B cell (primary cell): Measurements from ENCODE around the gene SMIM22. TPM values are rescaled to one million over a fixed set of nuclear protein-coding genes. Genes with fewer than 3 reads are reported as not detected.

Experiments
- ATAC-seq: fragments of 200-7000 bp; cut with Tn5 transposase; one replicate; pipeline ENCODE4 v1.10.0; 2021; ENCODE audit warnings: low read depth, mild to moderate bottlenecking, moderate number of reproducible peaks, moderate library complexity
- CTCF ChIA-PET: fragments of 350-600 bp; sonication (Branson Sonifier 250); formaldehyde crosslinking; loops from one replicate; lab custom pipeline; 2021; ENCODE audit warnings: antibody characterized with exemption, inconsistent platforms; lab: Charles Lee
- POLR2A ChIA-PET: fragments of 350-600 bp; sonication (Branson Sonifier 250); formaldehyde crosslinking; loops from one replicate; lab custom pipeline; 2021; ENCODE audit warnings: antibody characterized with exemption; lab: Charles Lee
- DNase-seq: peaks from one replicate; pipeline ENCODE4 v3.0.0; 2013
- H2AFZ ChIP-seq: 2 replicates; pipeline ENCODE4 v1.6.1; 2012; ENCODE audit warnings: mild to moderate bottlenecking, low read depth, low read length; ENCODE audit not compliant: insufficient read depth, poor library complexity, severe bottlenecking
- H3K27ac ChIP-seq, 2 donors: 1 replicate in 1 of 2; 2 replicates in 1 of 2; pipeline ENCODE4 v1.5.1; 2012 to 2013; ENCODE audit warnings: low read length in 2 of 2, mild to moderate bottlenecking in 2 of 2, moderate library complexity in 1 of 2
- H3K27me3 ChIP-seq, 4 experiments: fragments of 200-600 bp in 1 of 4; sonication (generic) in 1 of 4; replicated peaks in 1 of 4; 1 replicate in 2 of 4; 2 replicates in 2 of 4; pipeline versions ENCODE4 v1.6.1 to v1.7.0; 2013 to 2016; ENCODE audit warnings: low read length in 3 of 4, mild to moderate bottlenecking in 2 of 4, mixed read lengths in 1 of 4, moderate library complexity in 1 of 4; ENCODE audit not compliant: insufficient read depth in 4 of 4, control insufficient read depth in 3 of 4; ENCODE audit errors: control extremely low read depth in 1 of 4
- H3K36me3 ChIP-seq, 2 experiments: replicated peaks in 1 of 2; 1 replicate in 1 of 2; 2 replicates in 1 of 2; pipeline versions ENCODE4 v1.6.1 to v1.7.1; 2013; ENCODE audit warnings: low read length in 1 of 2; ENCODE audit not compliant: insufficient read depth in 2 of 2, control insufficient read depth in 1 of 2; ENCODE audit errors: control extremely low read depth in 1 of 2, extremely low read depth in 1 of 2
- H3K4me1 ChIP-seq, 2 donors: fragments of 200-600 bp in 1 of 2; sonication (generic) in 1 of 2; 1 replicate in 1 of 2; 2 replicates in 1 of 2; pipeline versions ENCODE4 v1.5.1 to v1.6.1; 2013 to 2017; ENCODE audit warnings: low read length in 2 of 2; ENCODE audit not compliant: control insufficient read depth in 2 of 2, insufficient read depth in 2 of 2
- H3K4me2 ChIP-seq: replicated peaks from 2 replicates; pipeline ENCODE3; 2012; ENCODE audit warnings: mild to moderate bottlenecking, low read depth, low read length; ENCODE audit not compliant: poor library complexity, severe bottlenecking
- H3K4me3 ChIP-seq, 5 experiments: fragments of 200-600 bp in 1 of 5; sonication (generic) in 1 of 5; 1 replicate in 3 of 5; 2 replicates in 2 of 5; pipeline versions ENCODE4 v1.5.1 to v1.7.0; 2011 to 2016; ENCODE audit warnings: low read length in 4 of 5, mild to moderate bottlenecking in 4 of 5, low read depth in 2 of 5, control low read depth in 1 of 5, moderate library complexity in 1 of 5; ENCODE audit not compliant: insufficient read depth in 1 of 5; ENCODE audit errors: control extremely low read depth in 1 of 5, extremely low read depth in 1 of 5
- H3K79me2 ChIP-seq: fragments of 200-600 bp; sonication (generic); one replicate; pipeline ENCODE4 v1.6.0; 2016; ENCODE audit warnings: low read length; ENCODE audit not compliant: control insufficient read depth, insufficient read depth
- H3K9ac ChIP-seq: fragments of 200-600 bp; sonication (generic); 2 replicates; pipeline ENCODE4 v1.6.1; 2017; ENCODE audit warnings: mild to moderate bottlenecking, low read length, moderate library complexity
- H3K9me3 ChIP-seq, 3 donors: one replicate each; pipeline versions ENCODE4 v1.6.1 to v1.7.1; 2013; ENCODE audit warnings: low read length in 2 of 3; ENCODE audit not compliant: control insufficient read depth in 2 of 3, insufficient read depth in 1 of 3; ENCODE audit errors: control extremely low read depth in 1 of 3
- H4K20me1 ChIP-seq: 2 replicates; pipeline ENCODE4 v1.6.0; 2012; ENCODE audit warnings: mild to moderate bottlenecking, low read length; ENCODE audit not compliant: insufficient read depth, control insufficient read depth, poor library complexity, severe bottlenecking
- H3K27ac Mint-ChIP-seq: one replicate; pipeline ENCODE4 v1.8.0; 2021; ENCODE audit warnings: mixed read lengths
- H3K27me3 Mint-ChIP-seq: one replicate; pipeline ENCODE4 v1.8.0; 2021; ENCODE audit warnings: mixed read lengths
- H3K4me1 Mint-ChIP-seq: one replicate; pipeline ENCODE4 v1.8.0; 2021; ENCODE audit warnings: mixed read lengths
- H3K4me3 Mint-ChIP-seq: one replicate; pipeline ENCODE4 v1.8.0; 2021; ENCODE audit warnings: mixed read lengths
- H3K9me3 Mint-ChIP-seq: one replicate; pipeline ENCODE4 v1.8.0; 2022; ENCODE audit warnings: mixed read lengths; ENCODE audit not compliant: insufficient read depth
- EZH2 ChIP-seq: IDR thresholded peaks from 2 replicates; pipeline ENCODE4 v1.6.1; 2012; ENCODE audit warnings: borderline replicate concordance, low read depth, mild to moderate bottlenecking, moderate library complexity, low read length; ENCODE audit not compliant: insufficient read depth, poor library complexity, severe bottlenecking
- WGBS: methylation state at CpG from one replicate; pipeline ENCODE4 v1.1.5; 2013; ENCODE audit warnings: missing lambda C conversion rate; ENCODE audit not compliant: insufficient coverage; 5-methylcytosine and 5-hydroxymethylcytosine counted together
- intact Hi-C: fragments of 100-400 bp; cut with micrococcal nuclease; formaldehyde crosslinking; loops from one replicate; pipeline ENCODE4 v1.10.0; 2022
- polyA plus RNA-seq: library from polyadenylated mRNA; depleted of rRNA; stranded (reverse); fragments of >200 nt; gene quantifications from 2 replicates; pipeline ENCODE4 v1.2.3, GENCODE V29; 2012
- total RNA-seq, 2 donors: library from RNA; stranded (reverse); fragments of 120-200 nt in 1 of 2; gene quantifications; 1 replicate in 1 of 2; 2 replicates in 1 of 2; pipeline versions ENCODE4 v1.2.3 to v1.2.4, GENCODE V29; 2013 to 2022
- TF ChIP-seq, protein P1 (sequence below): fragments of 200-600 bp; IDR thresholded peaks from one replicate; pipeline ENCODE4 v1.8.0; 2022; ENCODE audit warnings: antibody characterized with exemption, mild to moderate bottlenecking

The SMIM22 gene
- total and polyA plus RNA-seq, 2 donors (not counting 1 experiment from before 2014, with no cell fraction given) = not detected

DNA sequence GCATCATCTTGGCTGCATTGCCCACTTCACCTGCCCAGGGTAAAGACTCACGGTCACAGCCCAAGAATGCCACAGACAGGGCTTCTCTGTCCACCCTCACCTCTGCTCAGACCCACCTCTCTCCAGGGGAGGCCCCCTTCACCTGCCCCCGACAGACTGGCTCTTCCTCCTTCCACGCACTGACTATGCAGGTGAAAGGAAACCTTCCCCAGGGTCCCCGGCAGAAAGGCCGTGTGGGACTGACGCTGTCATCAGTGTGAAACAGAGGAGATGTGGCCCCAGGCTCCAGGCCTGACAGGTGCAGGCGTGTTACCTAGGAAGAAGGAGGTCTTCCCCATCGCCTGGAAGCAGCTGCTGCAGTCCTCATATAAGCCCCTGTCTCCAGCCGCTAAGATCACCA lies 16.6 kb downstream of the SMIM22 start:
- H3K36me3 ChIP-seq = peaks cover 1 to 54% of the 10 kb centered on the region in 2 experiments
- H4K20me1 ChIP-seq = no peaks in the 10 kb centered on the region
- TF ChIP-seq, protein P1, sequence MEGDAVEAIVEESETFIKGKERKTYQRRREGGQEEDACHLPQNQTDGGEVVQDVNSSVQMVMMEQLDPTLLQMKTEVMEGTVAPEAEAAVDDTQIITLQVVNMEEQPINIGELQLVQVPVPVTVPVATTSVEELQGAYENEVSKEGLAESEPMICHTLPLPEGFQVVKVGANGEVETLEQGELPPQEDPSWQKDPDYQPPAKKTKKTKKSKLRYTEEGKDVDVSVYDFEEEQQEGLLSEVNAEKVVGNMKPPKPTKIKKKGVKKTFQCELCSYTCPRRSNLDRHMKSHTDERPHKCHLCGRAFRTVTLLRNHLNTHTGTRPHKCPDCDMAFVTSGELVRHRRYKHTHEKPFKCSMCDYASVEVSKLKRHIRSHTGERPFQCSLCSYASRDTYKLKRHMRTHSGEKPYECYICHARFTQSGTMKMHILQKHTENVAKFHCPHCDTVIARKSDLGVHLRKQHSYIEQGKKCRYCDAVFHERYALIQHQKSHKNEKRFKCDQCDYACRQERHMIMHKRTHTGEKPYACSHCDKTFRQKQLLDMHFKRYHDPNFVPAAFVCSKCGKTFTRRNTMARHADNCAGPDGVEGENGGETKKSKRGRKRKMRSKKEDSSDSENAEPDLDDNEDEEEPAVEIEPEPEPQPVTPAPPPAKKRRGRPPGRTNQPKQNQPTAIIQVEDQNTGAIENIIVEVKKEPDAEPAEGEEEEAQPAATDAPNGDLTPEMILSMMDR = no peak
- TF ChIP-seq EZH2 = no peak
- H3K79me2 ChIP-seq = no peaks in the 10 kb centered on the region
- ATAC-seq = no peak
- no peak overlapping the region for H3K9ac ChIP-seq
- no peaks in the 10 kb centered on the region for H3K4me1 Mint-ChIP-seq
- no peak for DNase-seq
- ChIA-PET CTCF (interaction anchor here (0.8 kb wide), 1 partner anchor 9 kb away, joined by 3 read pairs; no protein-coding TSS in a partner anchor), POLR2A (no interaction called here)
- no peak overlapping the region for H3K4me3 ChIP-seq
- H3K4me3 Mint-ChIP-seq = no peak overlapping the region
- no peaks in the 10 kb centered on the region for H3K27me3 Mint-ChIP-seq
- no peak overlapping the region for H3K4me2 ChIP-seq
- no peak overlapping the region for H3K27ac ChIP-seq
- H2AFZ ChIP-seq = no peak overlapping the region
- intact Hi-C loops = no loop called here
- no peaks in the 10 kb centered on the region for H3K4me1 ChIP-seq
- H3K9me3 Mint-ChIP-seq = no peaks in the 10 kb centered on the region
- H3K27me3 ChIP-seq = no peaks in the 10 kb centered on the region
- WGBS = 96% methylated on average over 9 of the region's 9 CpGs
- no peak overlapping the region for H3K27ac Mint-ChIP-seq
- no peaks in the 10 kb centered on the region for H3K9me3 ChIP-seq

GRCh38 chr16:4813251-4814003 lies 18.3 kb downstream of the SMIM22 start:
- POLR2A ChIA-PET = no interaction called here

More at GRCh38 chr16:4813251-4814003, 18.3 kb downstream of the SMIM22 start:
- H3K27me3 ChIP-seq = no peaks in the 10 kb centered on the region
- no peak overlapping the region for H2AFZ ChIP-seq
- CTCF ChIA-PET = no interaction called here
- Mint-ChIP-seq H3K9me3 (no peaks in the 10 kb centered on the region), H3K4me1 (no peaks in the 10 kb centered on the region), H3K27ac (no peak overlapping the region), H3K4me3 (no peak overlapping the region), H3K27me3 (no peaks in the 10 kb centered on the region)
- intact Hi-C loops = no loop called here
- no peak overlapping the region for H3K27ac ChIP-seq
- no peak overlapping the region for H3K9ac ChIP-seq
- 98% methylated on average over 16 of the region's 16 CpGs for WGBS
- no peak overlapping the region for H3K4me2 ChIP-seq
- H3K9me3 ChIP-seq = no peaks in the 10 kb centered on the region
- H3K4me1 ChIP-seq = no peaks in the 10 kb centered on the region
- peaks cover 1 to 60% of the 10 kb centered on the region in 2 experiments for H3K36me3 ChIP-seq
- ATAC-seq = no peak
- no peaks in the 10 kb centered on the region for H3K79me2 ChIP-seq
- no peak for TF ChIP-seq EZH2
- TF ChIP-seq, protein P1 = no peak
- no peak for DNase-seq
- no peaks in the 10 kb centered on the region for H4K20me1 ChIP-seq
- no peak overlapping the region for H3K4me3 ChIP-seq
